ENCODE data around the gene TRIM7. TPM values are rescaled to one million over a fixed set of nuclear protein-coding genes. Genes with fewer than 3 reads are reported as not detected.
A peak's percentile ranks its signal among the peaks of the same experiment; 100 is the strongest.

TRIM7 gene
- total and polyA plus RNA-seq, 9 of the 15 experiments (the other 6 are each of a cell fraction or from before 2014, with no cell fraction given), result 2.6 to 14.9 (median 8.9) TPM

GRCh38 chr5:181223058-181223728, 18.2 kb upstream of the TRIM7 start, which contains the start of gene TRIM41 (continued):
- TF ChIP-seq CTBP1 (IDR thresholded peaks at IDR 0.05; ENCODE audit: borderline replicate concordance), result peak; percentile 60; the same call in 1 of the 2 replicates
- no peak for TF ChIP-seq ZNF778 (CRISPR knock-in tag; IDR thresholded peaks at IDR 0.05)
- TF ChIP-seq NFIC (IDR thresholded peaks at IDR 0.05), result peak; percentile 13; the same call in 1 of the 2 replicates
- peak in 1 of 2 experiments; percentile 96; a peak in 2 of 4 replicates for TF ChIP-seq KDM4B (IDR thresholded peaks at IDR 0.05; ENCODE audit: borderline replicate concordance in 2 of 2, low read depth in 1 of 2)
- peak in 1 of 2 experiments; percentile 37; a peak in 2 of 4 replicates for TF ChIP-seq NRF1 (conservative IDR thresholded peaks at IDR 0.05 in 1 of 2, IDR thresholded peaks at IDR 0.05 in 1 of 2)
- TF ChIP-seq JUN (IDR thresholded peaks at IDR 0.05; ENCODE audit: borderline replicate concordance, low read depth, low read length), result peak; percentile 24; the same call in 1 of the 2 replicates
- peak; percentile 61; the same call in 1 of the 2 replicates for TF ChIP-seq JUN (CRISPR knock-in tag; IDR thresholded peaks at IDR 0.05; ENCODE audit: borderline replicate concordance)
- TF ChIP-seq E4F1 (CRISPR knock-in tag; IDR thresholded peaks at IDR 0.05; ENCODE audit: borderline replicate concordance), result no peak; the same call in 1 of the 2 replicates
- TF ChIP-seq ZBTB11 (CRISPR knock-in tag; IDR thresholded peaks at IDR 0.05), result peak; percentile 28 to 94 (median 75); a peak in 5 of 6 replicates
- TF ChIP-seq RUNX1 (IDR thresholded peaks at IDR 0.05; ENCODE audit: low read depth), result no peak
- TF ChIP-seq ZNF77 (CRISPR knock-in tag; IDR thresholded peaks at IDR 0.05), result no peak
- TF ChIP-seq ZNF165 (CRISPR knock-in tag; IDR thresholded peaks at IDR 0.05; ENCODE audit: borderline replicate concordance), result 0 out of 2 replicates have a peak, but pooled peaks have one; percentile 67
- TF ChIP-seq C11orf30 (IDR thresholded peaks at IDR 0.05; ENCODE audit: low read depth), result peak; percentile 94
- peak; percentile 96 for TF ChIP-seq POLR2G (IDR thresholded peaks at IDR 0.05; ENCODE audit: low read depth, low read length)
- TF ChIP-seq KHSRP (IDR thresholded peaks at IDR 0.05), result no peak
- TF ChIP-seq ATF3 (IDR thresholded peaks at IDR 0.05), result no peak
- no peak for TF ChIP-seq ATF3 (CRISPR knock-in tag; conservative IDR thresholded peaks at IDR 0.05)
- 0 out of 2 replicates have a peak, but pooled peaks have one; percentile 32 for TF ChIP-seq NR1H2 (CRISPR knock-in tag; IDR thresholded peaks at IDR 0.05)
- TF ChIP-seq CAMTA2 (CRISPR knock-in tag; conservative IDR thresholded peaks at IDR 0.05), result peak; percentile 87; the same call in 1 of the 2 replicates
- TF ChIP-seq ZNF217 (CRISPR knock-in tag; IDR thresholded peaks at IDR 0.05), result no peak
- TF ChIP-seq FOXK1 (CRISPR knock-in tag; IDR thresholded peaks at IDR 0.05; ENCODE audit: borderline replicate concordance), result peak; percentile 90; the same call in 1 of the 2 replicates
- TF ChIP-seq TBP (optimal IDR thresholded peaks at IDR 0.05; ENCODE audit: low read depth, low read length), result peak; percentile 88
